Measurements from ENCODE around the gene YLPM1. TPM values are rescaled to one million over a fixed set of nuclear protein-coding genes. Genes with fewer than 3 reads are reported as not detected.
A peak's percentile ranks its signal among the peaks of the same experiment; 100 is the strongest.

Gene YLPM1
- total and polyA plus RNA-seq, 2 donors (not counting 1 experiment from before 2014, with no cell fraction given) = 9.7 to 31.9 TPM

DNA sequence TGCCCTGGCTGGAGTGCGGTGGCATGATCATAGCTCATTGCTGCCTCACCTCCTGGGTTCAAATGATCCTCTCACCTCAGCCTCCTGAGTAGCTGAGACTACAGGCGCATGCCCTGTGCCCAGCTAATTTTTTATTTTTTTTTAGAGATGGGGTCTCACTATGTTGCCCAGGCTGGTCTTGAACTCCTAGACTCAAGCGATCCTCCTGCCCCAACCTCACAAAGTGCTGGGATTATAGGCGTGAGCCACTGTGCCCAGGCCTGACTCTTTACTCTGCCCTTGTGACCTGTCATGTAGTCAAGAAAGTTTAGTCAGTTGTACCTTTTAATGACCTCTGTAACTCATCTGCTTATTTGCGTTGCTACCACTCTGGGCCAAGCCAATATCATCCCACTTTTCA lies 57.2 kb downstream of the YLPM1 start:
- H3K4me2 ChIP-seq (ENCODE audit: extremely low read depth, insufficient read depth, low read length) = no peak overlapping the region
- H3K9me3 ChIP-seq (ENCODE audit: control insufficient read depth, insufficient read depth, low read depth, low read length) = no peaks in the 10 kb centered on the region
- H3K36me3 ChIP-seq (ENCODE audit: control insufficient read depth, insufficient read depth, low read length) = peaks cover 8% of the 10 kb centered on the region
- H3K79me2 ChIP-seq (ENCODE audit: control insufficient read depth, insufficient read depth, low read length) = no peaks in the 10 kb centered on the region
- no peak overlapping the region for H3K4me3 ChIP-seq (replicated peaks in 1 of 4; ENCODE audit: control extremely low read depth in 1 of 4, insufficient read depth in 1 of 4, low read depth in 3 of 4, low read length in 4 of 4)
- no peak for DNase-seq (ENCODE audit: low read depth in 2 of 2)
- no peaks in the 10 kb centered on the region for H3K27me3 ChIP-seq (ENCODE audit: control insufficient read depth, insufficient read depth, low read length)
- no peak overlapping the region for H2AFZ ChIP-seq (ENCODE audit: low read length)
- no peak overlapping the region for H3K27ac ChIP-seq (ENCODE audit: insufficient read depth, low read length)
- H4K20me1 ChIP-seq (ENCODE audit: control insufficient read depth, extremely low read depth, insufficient read depth, low read length) = no peaks in the 10 kb centered on the region
- H3K9ac ChIP-seq (ENCODE audit: insufficient read depth, low read length) = no peak overlapping the region
- no peak for TF ChIP-seq EZH2 (IDR thresholded peaks at IDR 0.05; ENCODE audit: low read length, missing control alignments)
- TF ChIP-seq, protein P1, sequence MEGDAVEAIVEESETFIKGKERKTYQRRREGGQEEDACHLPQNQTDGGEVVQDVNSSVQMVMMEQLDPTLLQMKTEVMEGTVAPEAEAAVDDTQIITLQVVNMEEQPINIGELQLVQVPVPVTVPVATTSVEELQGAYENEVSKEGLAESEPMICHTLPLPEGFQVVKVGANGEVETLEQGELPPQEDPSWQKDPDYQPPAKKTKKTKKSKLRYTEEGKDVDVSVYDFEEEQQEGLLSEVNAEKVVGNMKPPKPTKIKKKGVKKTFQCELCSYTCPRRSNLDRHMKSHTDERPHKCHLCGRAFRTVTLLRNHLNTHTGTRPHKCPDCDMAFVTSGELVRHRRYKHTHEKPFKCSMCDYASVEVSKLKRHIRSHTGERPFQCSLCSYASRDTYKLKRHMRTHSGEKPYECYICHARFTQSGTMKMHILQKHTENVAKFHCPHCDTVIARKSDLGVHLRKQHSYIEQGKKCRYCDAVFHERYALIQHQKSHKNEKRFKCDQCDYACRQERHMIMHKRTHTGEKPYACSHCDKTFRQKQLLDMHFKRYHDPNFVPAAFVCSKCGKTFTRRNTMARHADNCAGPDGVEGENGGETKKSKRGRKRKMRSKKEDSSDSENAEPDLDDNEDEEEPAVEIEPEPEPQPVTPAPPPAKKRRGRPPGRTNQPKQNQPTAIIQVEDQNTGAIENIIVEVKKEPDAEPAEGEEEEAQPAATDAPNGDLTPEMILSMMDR (conservative IDR thresholded peaks at IDR 0.05 in 1 of 2, IDR thresholded peaks at IDR 0.05 in 1 of 2; ENCODE audit: low read depth in 1 of 2, low read length in 2 of 2) = no peak
- peaks cover 2% of the 10 kb centered on the region for H3K4me1 ChIP-seq (ENCODE audit: control insufficient read depth, extremely low read depth, insufficient read depth, low read length)

DNA sequence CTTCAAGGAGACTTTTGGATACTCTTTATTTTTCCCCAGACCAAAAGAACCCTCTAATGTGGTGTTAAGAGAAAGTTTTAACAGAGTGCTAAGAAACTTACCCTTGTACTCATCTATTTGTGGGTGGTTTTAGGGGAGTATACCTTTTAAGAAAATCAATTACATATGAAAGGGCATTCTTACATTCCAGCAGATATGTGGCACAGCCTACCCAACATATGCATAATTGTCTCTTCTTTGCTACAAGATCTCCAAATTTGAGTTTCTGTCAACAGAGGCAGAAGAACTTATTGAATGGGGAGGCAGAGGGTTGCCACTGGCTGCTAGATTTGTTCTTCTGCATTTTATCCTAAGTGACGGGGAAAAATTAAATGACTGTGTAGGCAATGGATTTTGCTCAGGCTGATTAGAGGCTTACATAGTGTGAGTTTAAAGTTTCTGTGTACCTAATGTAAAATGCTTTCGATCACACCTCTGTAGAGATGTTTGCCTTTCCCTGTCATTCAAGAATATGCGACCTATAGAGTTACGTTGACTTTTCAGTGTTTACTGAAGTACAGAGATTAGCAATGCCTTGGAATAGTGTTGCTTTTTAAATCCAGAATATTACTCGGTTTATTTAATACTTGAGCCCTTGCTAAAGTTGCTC lies 58.3 kb downstream of the YLPM1 start:
- H3K4me3 ChIP-seq (replicated peaks in 1 of 4; ENCODE audit: control extremely low read depth in 1 of 4, insufficient read depth in 1 of 4, low read depth in 3 of 4, low read length in 4 of 4) = no peak overlapping the region
- no peak overlapping the region for H2AFZ ChIP-seq (ENCODE audit: low read length)
- no peaks in the 10 kb centered on the region for H4K20me1 ChIP-seq (ENCODE audit: control insufficient read depth, extremely low read depth, insufficient read depth, low read length)
- H3K79me2 ChIP-seq (ENCODE audit: control insufficient read depth, insufficient read depth, low read length) = no peaks in the 10 kb centered on the region
- peaks cover 6% of the 10 kb centered on the region for H3K36me3 ChIP-seq (ENCODE audit: control insufficient read depth, insufficient read depth, low read length)
- no peaks in the 10 kb centered on the region for H3K9me3 ChIP-seq (ENCODE audit: control insufficient read depth, insufficient read depth, low read depth, low read length)
- no peak for TF ChIP-seq EZH2 (IDR thresholded peaks at IDR 0.05; ENCODE audit: low read length, missing control alignments)
- TF ChIP-seq, protein P1 (conservative IDR thresholded peaks at IDR 0.05 in 1 of 2, IDR thresholded peaks at IDR 0.05 in 1 of 2; ENCODE audit: low read depth in 1 of 2, low read length in 2 of 2) = no peak
- H3K4me2 ChIP-seq (ENCODE audit: extremely low read depth, insufficient read depth, low read length) = no peak overlapping the region
- no peak for DNase-seq (ENCODE audit: low read depth in 2 of 2)
- peaks cover 2% of the 10 kb centered on the region for H3K4me1 ChIP-seq (ENCODE audit: control insufficient read depth, extremely low read depth, insufficient read depth, low read length)
- no peaks in the 10 kb centered on the region for H3K27me3 ChIP-seq (ENCODE audit: control insufficient read depth, insufficient read depth, low read length)
- H3K27ac ChIP-seq (ENCODE audit: insufficient read depth, low read length) = no peak overlapping the region
- H3K9ac ChIP-seq (ENCODE audit: insufficient read depth, low read length) = no peak overlapping the region

DNA sequence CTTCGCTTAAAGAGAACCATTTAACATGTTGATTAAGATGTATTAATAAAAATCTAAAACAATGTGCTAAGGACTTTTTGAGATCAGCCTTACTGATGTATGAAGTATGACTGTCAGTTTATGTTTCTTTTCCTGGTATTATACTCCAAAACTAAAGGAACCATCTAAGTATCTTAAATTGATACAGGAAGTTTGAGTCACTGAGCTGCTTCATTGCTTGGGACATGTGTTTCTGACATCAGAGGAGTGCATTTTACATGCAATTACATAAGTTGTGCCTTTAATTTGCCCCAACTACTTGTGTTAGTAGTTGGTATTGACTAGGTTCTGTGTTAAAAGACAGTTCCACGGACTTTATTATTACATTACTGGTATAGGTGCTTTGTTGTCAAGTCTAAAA lies 61.9 kb downstream of the YLPM1 start:
- Histone ChIP-seq H2AFZ (ENCODE audit: low read length) (no peak overlapping the region), H3K36me3 (ENCODE audit: control insufficient read depth, insufficient read depth, low read length) (peaks cover 3% of the 10 kb centered on the region), H3K4me2 (ENCODE audit: extremely low read depth, insufficient read depth, low read length) (no peak overlapping the region), H3K4me1 (ENCODE audit: control insufficient read depth, extremely low read depth, insufficient read depth, low read length) (peaks cover 5% of the 10 kb centered on the region), H4K20me1 (ENCODE audit: control insufficient read depth, extremely low read depth, insufficient read depth, low read length) (no peaks in the 10 kb centered on the region), H3K79me2 (ENCODE audit: control insufficient read depth, insufficient read depth, low read length) (no peaks in the 10 kb centered on the region), H3K4me3 (replicated peaks in 1 of 4; ENCODE audit: control extremely low read depth in 1 of 4, insufficient read depth in 1 of 4, low read depth in 3 of 4, low read length in 4 of 4) (no peak overlapping the region), H3K27ac (ENCODE audit: insufficient read depth, low read length) (peak overlapping the region; percentile 34), H3K27me3 (ENCODE audit: control insufficient read depth, insufficient read depth, low read length) (no peaks in the 10 kb centered on the region), H3K9ac (ENCODE audit: insufficient read depth, low read length) (no peak overlapping the region), H3K9me3 (ENCODE audit: control insufficient read depth, insufficient read depth, low read depth, low read length) (no peaks in the 10 kb centered on the region)
- TF ChIP-seq, protein P1 (conservative IDR thresholded peaks at IDR 0.05 in 1 of 2, IDR thresholded peaks at IDR 0.05 in 1 of 2; ENCODE audit: low read depth in 1 of 2, low read length in 2 of 2) = no peak
- no peak for TF ChIP-seq EZH2 (IDR thresholded peaks at IDR 0.05; ENCODE audit: low read length, missing control alignments)
- DNase-seq (ENCODE audit: low read depth in 2 of 2) = peak; percentile 56 to 70
